Adrenal gland (tissue), 5 donors: ENCODE results near the gene TEX29.

Experiments
- CTCF ChIP-seq, 6 experiments: fragments of 450-650 bp in 4 of 6; fragments of 200-600 bp in 2 of 6; sonication (generic) in 1 of 6; IDR thresholded peaks; 1 replicate in 5 of 6; 2 replicates in 1 of 6; pipeline versions ENCODE4 v1.5.1 to v1.8.0; 2016 to 2021; ENCODE audit warnings: antibody characterized with exemption in 6 of 6, mild to moderate bottlenecking in 2 of 6, moderate library complexity in 1 of 6
- POLR2A ChIP-seq, 2 donors: fragments of 450-650 bp; IDR thresholded peaks; one replicate each; pipeline ENCODE4 v1.6.1; 2017; ENCODE audit warnings: antibody characterized with exemption in 2 of 2, mild to moderate bottlenecking in 2 of 2, moderate library complexity in 1 of 2
- donor health status: DM: no; HTN: no; CAD: no.

GRCh38 chr13:111286749-111287148 is 33.7 kb upstream of the TEX29 start:
- no peak for TF ChIP-seq POLR2A (IDR thresholded peaks at IDR 0.05)
- TF ChIP-seq CTCF (IDR thresholded peaks at IDR 0.05), result no peak
